Epithelial cell of prostate (primary cell): ENCODE data around the gene WASL.
"Not testable (repeated sequence)": the region's sequence is repeated elsewhere in the genome, so short reads cannot be mapped to it uniquely, and the experiment has no call there.

Experiments used
- DNase-seq: peaks from one replicate; pipeline ENCODE4 v3.0.0-alpha.2; 2011; ENCODE audit warnings: low read depth, low spot score
- H3K27ac ChIP-seq: fragments of 450-650 bp; 2 replicates; pipeline ENCODE4 v1.5.1; 2017; ENCODE audit warnings: mild to moderate bottlenecking

WASL gene

DNA sequence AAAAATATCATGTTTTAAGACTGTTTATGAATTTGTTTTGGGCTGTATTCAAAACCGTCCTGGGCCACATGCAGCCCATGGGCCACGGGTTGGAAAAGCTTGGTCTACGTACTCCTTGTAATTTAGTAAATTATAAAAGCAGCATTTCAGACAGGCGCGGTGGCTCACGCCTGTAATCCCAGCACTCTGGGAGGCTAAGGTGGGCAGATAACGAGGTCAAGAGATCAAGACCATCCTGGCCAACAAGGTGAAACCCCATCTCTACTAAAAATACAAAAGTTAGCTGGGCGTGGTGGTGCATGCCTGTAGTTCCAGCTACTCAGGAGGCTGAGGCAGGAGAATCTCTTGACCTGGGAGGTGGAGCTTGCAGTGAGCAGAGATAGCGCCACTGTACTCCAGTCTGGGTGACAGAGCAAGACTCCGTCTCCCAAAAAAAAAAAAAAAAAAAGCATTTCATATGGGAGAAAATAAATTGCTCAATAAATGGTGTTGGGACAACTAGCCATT is 11.6 kb downstream of the WASL start:
- DNase-seq, H3K27ac ChIP-seq: not testable (repeated sequence)

DNA sequence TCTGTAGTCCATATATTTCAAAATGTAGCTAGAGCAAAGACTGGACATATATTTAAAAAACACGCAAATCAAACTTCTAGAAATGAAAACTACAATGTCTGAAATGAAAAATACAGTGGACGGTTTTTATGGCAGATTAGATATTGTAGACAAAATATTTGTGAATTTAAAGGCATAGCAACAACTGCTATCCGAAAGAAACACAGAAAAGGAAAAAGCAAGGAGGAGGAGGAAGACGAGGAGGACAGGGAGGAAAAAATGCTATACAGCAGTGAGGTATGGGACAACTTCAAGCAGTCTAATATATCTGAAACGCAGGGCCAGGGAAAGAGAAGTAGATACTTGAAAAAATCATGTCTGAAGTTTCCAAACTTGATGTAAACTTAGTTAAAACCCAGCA is 13.3 kb downstream of the WASL start:
- no peak overlapping the region for H3K27ac ChIP-seq
- no peak for DNase-seq

DNA sequence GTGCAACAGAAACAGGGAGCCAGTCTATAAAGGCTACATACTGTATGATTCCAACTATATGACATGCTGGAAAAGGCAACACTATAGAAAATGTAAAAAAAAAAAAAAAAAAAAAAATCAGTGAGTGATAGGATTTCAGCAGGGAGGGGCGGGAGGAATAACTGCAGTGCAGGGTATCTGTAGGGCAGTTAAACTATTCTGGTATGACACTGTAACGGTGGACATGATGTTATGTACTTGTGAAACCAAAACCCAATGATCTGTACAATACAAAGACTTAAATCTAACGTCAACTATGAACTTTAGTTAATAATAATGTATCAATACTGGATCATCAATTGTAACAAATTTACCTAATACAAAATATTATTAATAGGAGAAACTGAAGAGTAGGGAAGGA is 14.3 kb downstream of the WASL start:
- H3K27ac ChIP-seq: no peak overlapping the region
- no peak for DNase-seq

DNA sequence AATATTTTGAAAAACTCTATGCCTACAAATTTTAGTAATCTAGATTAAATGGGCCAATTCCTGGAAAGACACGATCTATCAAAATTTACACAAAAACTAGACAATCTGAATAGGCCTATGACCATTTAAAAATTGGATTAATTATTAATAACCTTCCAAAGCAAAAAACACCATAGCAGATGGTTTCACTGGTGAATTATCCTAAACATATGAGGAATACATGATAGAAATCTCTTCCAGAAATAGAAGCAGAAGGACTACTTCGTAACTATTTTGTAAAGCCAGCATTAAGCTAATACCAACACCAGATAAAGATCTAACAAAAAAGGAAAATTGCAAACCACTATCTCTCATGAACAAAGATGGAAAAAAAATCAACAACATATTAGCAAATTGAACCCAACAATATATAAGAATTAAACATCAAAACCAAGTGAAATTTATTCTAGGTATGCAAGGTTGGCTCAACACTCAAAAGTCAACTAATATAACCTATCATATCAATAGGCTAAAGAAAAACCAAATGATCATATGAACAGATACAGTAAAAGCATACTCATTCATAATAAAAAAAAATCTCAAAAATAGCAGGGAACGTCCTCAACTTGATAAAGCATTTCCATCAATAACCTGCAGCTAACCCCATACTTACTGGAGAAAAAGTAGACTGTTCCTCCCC is 16.3 kb downstream of the WASL start:
- no peak overlapping the region for H3K27ac ChIP-seq
- DNase-seq: no peak

DNA sequence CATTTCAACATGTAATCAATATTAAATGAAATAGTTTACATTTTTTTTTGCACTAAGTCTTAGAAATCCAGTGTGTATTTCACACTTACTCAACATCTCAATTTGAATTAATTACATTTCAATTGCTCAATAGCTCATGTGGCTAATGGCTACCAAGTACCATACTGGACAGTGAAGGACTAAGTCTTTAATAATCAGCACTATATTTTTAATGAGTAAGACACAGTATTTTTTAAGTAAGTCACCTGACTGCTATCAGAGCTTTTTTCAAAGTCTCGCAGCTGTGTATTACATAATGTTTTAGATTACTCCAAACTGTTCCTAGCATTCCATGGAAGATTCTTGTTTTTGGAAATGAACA is 19.6 kb downstream of the WASL start:
- H3K27ac ChIP-seq: no peak overlapping the region
- DNase-seq: no peak

DNA sequence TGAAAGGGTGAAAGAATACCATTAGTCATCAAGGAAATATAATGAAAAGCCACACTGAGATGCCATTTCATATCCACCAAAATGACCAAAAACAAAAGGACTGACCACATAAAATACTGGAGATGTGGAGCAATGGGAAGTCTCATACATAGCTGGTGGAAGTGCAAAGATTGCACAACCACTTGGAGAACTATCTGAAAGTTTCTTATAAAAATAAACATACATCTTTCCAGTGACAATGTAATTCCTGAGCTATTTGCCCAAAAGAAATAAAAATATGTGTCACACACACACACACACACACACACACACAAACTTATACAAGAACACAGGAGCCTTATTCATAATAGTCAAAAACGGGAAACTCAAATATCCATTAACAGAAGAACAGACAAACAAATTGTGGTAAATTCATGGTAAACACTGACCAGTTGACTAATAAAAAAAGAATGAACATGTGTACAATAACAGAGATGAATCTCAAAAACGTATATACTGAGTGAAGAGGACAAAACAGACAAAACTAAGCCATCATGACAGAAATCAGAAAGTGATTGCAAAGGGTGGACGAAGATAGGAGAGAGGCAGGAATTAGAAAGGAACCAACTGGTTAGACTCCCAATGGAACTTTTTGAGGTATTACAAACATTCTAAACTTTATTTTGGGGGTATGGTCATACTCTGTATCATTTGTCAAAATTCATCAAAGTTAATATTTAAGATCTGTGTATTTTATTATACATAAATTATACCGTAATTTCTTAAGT is 21.5 kb downstream of the WASL start:
- DNase-seq: no peak
- H3K27ac ChIP-seq: peak overlapping the region; percentile 4

DNA sequence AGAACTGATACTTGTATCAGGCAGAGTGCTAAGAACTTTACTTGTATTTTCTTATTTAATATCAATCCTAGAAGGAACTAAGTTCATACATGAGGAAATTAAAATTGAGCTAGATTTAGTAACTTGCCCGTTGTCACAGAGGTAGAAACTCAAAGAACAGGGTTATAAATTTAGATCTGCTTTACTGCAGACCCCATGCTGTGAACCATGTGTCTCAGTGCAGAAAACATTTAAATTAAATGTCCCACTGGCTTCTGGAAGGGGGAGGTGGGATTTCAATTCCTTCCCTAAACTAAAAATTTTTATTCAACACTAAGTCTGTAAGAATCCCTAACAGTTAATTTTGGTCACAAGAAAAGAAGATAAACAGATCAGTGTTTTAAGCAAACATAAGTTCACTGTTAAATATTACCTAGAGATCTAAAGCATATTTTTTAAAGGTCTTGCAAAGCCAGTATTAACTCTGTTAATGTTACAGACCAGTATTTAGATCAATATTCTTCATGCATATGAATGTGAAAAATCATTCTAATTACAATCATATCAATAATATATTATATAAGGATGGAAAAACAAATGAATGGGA is 23.1 kb downstream of the WASL start:
- DNase-seq: no peak

DNA sequence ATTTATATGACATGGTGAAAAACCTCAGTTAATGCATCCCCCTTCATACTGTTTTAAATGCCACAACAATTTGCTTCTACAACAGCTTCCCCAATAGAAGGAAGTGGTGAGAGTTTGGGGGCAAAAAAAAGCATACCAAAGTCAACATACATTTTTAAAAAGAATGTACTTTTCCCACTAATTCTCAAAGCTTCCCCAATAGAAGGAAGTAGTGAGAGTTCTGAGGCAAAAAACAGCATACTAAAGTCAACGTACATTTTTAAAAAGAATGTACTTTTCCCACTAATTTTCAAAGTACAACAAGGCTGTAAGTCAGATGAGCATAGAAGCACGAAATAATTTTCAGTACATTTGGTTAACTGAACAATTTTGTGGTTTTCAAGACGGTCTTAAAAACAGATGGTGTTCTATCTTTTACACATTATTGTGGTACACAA is 24.0 kb downstream of the WASL start:
- no peak for DNase-seq

More for the DNA sequence above, 23.1 kb downstream of the WASL start:
- no peak overlapping the region for H3K27ac ChIP-seq

DNA sequence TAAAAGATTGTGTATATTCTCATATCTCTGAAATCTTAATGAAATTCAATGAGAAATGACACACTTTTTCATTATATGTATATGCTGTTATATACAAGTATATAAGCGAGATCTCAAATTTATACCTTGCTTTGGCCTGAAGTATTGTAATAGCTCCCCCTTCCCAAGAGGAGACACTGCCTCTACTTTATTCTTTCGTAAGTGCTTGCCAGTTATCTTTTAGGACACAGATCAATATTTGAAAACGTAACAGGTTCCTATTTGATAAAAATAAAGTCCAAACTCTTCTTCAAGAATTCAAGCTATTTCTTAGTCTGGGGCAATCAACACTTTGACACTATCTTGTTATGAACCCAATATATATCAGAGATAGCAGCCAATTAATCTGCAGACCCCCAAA is 24.9 kb downstream of the WASL start:
- no peak for DNase-seq
- no peak overlapping the region for H3K27ac ChIP-seq

More for the DNA sequence above, 24.0 kb downstream of the WASL start:
- no peak overlapping the region for H3K27ac ChIP-seq

DNA sequence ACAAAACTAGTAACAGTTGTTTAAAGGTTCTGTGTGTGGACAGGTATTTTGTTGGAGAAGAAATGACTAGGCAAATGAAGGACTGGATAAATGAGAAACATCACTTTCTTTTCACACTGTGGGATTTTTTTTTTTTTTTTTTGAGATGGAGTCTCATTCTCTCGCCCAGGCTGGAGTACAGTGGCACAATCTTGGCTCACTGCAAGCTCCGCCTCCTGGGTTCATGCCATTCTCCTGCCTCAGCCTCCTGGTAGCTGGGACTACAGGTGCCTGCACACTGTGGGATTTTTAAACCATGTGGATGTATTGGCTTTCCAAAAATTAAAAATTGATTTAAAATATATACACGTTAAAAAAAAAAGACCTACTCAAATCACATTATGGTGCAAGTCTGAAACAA is 28.3 kb downstream of the WASL start:
- DNase-seq, H3K27ac ChIP-seq: not testable (repeated sequence)

DNA sequence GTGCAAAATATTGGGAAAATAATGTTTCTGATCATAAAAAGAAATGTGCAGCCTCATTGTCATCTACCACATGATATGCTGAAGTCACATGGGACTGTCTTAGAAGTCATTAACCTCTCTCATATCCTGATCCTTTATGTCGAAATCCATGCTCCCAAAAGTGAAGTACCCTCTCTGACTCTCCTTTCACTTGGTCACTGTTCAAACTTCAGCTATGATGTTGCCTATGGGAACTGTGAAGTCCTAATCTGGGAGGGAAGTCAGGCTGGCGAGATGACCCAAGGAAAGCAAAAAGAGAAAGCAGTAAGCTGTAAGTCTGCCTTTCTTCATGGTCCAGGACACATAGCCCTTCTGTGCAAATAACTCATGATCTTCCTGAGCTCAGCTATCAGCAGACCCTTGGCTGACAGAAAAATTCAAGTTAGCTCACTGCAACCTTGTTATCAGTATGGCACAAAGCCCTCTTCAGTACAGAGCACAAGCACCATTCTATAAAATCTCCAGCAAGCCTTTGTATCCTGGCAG is 29.5 kb downstream of the WASL start:
- DNase-seq: no peak
- H3K27ac ChIP-seq: no peak overlapping the region

DNA sequence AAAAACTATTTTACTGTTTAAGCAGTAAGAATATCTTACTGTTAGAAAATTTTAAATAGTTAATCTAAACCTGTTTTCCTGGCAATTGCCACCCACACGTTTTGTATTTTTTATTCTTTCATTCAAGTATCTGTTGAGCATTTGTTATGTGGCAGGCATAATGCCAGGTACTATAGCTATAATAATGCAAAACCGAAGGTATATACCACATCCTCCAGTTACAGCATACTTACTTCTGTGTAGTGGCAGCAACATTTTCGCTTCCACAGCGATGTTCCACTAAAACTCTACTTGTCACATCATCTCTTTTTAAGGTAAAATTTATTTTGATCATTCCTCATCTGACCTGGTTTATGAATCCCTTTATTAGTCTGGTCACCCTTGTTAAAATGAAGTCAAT is 30.0 kb downstream of the WASL start:
- no peak for DNase-seq
- no peak overlapping the region for H3K27ac ChIP-seq

DNA sequence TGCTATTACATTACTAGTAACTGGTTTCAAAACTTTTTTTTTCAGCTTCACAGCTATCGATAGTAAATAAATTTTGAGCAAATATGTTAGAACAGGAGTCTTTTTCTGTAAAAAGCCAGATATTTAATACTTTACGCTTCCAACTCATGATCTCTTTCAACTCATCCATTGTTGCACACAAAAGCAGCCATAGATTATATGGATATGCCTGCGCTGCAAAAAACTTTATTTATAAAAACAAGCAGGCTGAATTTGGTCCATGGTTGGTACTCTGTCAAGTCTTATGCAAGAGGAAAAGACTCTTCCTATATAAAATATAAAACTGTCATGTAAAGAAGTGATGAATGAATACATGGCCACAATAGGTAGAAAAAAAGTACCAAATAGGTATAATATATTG is 31.1 kb downstream of the WASL start:
- H3K27ac ChIP-seq: no peak overlapping the region
- no peak for DNase-seq

DNA sequence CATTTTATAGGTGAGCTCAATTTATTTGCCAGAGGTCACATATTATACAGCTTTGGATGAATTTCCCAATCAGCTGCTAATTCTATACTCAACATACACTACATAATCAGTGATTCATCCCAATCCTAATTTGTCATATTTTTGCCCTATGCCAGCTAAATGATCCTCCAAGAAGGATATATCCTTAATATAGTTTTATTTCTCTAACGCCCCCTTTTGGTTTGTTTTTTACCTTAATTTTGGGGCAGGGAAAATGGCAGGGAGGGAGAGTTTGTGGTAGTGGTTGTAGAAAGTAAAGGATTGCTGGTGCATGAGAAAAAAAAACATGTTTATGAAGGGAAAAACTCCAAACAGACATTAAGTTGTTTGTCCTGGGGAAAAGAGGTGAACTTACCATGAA is 31.9 kb downstream of the WASL start:
- no peak overlapping the region for H3K27ac ChIP-seq
- DNase-seq: no peak

DNA sequence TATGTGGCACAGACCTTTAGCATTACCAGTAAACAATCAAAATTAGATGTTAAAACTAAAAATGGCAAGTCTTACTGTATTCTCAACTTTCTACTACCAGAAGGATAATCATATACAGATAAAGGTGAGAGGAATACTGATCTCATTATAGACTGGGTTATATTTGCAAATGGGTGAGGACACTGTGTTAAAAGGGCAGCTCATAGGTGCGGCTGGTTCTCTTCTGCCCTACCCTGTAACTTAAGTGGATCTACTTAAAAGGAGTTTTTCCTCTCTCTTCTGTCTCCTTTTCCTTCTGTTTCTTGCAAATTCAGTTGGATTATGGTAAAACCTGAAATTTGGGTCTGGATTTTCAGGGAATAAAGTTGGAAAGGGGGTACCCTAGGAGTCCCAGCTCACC is 33.0 kb downstream of the WASL start:
- no peak for DNase-seq
- H3K27ac ChIP-seq: peak overlapping the region; percentile 41

DNA sequence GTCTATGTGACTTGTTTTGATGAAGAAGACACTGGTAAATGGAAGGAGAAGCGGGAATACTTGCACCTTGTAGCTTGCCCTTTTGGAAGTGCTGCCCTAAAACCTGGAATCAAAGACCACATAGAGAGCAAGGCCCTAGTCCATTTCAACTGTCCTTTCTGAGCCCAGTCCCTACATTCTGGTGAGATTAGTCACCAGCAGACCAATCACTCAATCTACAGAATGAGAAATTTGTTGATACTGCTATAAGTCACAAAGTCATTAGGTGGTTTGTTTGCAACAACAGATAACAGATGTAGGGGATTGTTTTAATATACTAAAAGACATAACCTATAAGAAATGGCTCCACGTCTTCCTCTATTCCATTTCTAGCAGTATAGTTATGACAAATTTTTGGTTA is 33.6 kb downstream of the WASL start:
- DNase-seq: no peak
- peak overlapping the region; percentile 41 for H3K27ac ChIP-seq

DNA sequence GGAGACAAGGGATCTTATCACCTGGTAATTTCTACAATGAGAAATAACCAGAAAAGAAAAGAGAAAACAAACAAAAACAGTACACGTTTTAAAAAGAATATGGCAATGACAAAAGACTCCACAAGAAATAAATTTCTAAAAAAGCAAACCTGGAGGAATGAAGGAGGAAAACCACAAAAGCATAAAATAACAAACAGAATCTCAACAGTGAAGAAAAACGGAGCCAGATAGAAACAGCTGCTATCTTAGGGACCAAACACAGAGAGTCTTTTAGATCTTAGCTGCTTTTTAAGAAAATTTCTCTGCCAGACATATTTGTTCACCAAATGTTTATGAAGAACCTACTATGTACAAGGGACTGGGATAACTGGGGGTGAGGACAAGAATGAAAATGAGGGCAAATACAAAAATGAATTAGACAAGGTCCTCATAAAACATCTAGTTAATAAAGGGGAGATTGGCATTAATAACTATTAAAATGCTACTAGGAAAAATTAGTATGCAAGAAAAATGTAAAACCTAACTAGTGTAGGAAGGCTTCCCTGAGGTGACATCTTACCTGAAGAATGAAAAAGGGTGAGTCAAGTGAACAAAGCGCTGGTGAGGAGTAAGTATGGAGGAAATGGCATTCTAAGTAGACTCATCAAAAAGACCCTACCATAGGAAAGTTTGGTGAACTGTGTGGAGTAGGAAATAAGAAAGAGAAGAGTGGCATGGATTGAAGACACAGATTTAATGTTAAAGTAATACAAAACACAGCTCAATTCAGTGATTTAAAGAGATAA is 34.3 kb downstream of the WASL start:
- DNase-seq: no peak
- peak overlapping the region; percentile 41 for H3K27ac ChIP-seq

DNA sequence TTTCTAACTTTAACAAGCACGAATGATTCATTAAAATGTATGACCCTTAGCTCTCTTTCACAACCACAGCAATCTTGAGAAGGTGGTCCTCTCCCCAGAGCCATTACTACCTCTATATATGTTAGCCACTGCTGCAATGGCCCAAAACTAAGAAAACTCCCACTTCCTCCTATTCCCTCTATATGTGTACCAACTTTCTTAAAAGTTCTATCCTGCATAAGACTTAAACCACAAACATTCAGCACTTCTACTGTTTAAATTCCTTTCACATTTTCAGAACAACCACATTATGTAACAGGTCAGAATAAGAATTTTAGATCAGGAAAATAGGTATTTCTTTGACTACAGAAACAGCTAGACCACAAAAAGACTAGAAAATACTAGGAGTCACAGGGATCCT is 36.2 kb downstream of the WASL start:
- no peak for DNase-seq
- H3K27ac ChIP-seq: no peak overlapping the region

DNA sequence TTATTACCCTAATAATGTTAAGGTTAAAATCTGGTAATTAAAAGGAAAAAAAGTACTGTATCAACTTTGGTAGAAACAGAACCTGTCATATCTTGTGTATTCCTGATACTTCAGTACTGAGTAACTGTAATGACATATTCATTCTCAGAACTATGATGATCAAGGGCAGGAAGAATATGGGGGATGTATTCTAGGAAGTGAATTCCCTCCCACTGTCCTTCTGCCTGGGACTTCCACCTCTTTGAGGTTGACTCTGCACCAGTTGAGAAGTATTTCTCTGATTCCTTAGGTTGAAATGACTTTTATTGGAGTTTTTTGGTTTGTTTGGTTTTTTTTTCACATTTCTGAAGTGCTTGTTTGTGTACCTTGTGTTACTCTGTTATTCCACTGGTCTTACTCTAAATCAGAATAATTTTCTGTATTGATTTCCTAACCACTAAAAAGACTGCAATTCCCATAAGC is 36.9 kb downstream of the WASL start:
- no peak overlapping the region for H3K27ac ChIP-seq
- no peak for DNase-seq

DNA sequence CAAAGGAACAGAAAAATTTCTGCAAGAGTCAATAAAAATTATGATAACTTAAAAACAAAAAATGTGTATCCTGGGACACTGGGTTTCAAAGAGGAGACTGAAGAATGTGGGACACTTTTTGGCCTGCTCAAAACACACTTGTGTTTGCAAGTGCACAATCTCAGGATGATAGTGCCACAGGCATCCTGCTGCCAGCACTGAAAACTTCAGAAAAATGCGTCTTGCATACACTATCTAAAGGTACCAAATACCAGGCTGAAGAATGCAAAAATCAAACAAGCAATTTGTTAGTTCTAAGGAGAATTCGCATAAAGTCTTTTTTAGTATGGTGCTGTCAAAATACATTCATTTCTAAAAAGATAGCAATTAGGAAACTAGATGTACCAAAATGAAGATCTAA is 38.1 kb downstream of the WASL start:
- no peak overlapping the region for H3K27ac ChIP-seq
- no peak for DNase-seq
